HepG2 (cell line): ENCODE measurements around the gene MYOCOS. TPM values are rescaled to one million over a fixed set of nuclear protein-coding genes. Genes with fewer than 3 reads are reported as not detected.

Experiments
- ATAC-seq: fragments of 200-7000 bp; cut with Tn5 transposase; 3 replicates; pipeline ENCODE4 v1.9.1; 2020; ENCODE audit warnings: mild to moderate bottlenecking, moderate library complexity
- BruUV-seq: library from RNA; stranded (reverse); fragments of 400-500 nt; replicated peaks from 2 replicates; lab custom pipeline; 2021; lab: Mats Ljungman, UMichigan
- CTCF ChIA-PET: fragments of 300-600 bp; formaldehyde crosslinking; extraction: SDS; loops from one replicate; lab custom pipeline; 2021; ENCODE audit warnings: low total read pairs, inconsistent platforms, low intra/inter-chr PET ratio; lab: Yijun Ruan, JAX
- POLR2A ChIA-PET: fragments of 350-600 bp; sonication (Branson Sonifier 250); formaldehyde crosslinking; loops from one replicate; lab custom pipeline; 2020; ENCODE audit warnings: antibody characterized with exemption, inconsistent platforms; lab: Yijun Ruan, JAX
- DNase-seq: peaks from one replicate; pipeline ENCODE4 v3.0.0-alpha.2; 2015; ENCODE audit warnings: low spot score
- FAIRE-seq: peaks from 3 replicates; lab custom pipeline; 2011; peaks lifted over from hg19 to GRCh38; lab: Jason Lieb, UNC
- H2AFZ ChIP-seq: one replicate; pipeline ENCODE4 v1.6.1; 2011; ENCODE audit warnings: low read length, inconsistent platforms
- H3K27ac ChIP-seq: fragments of 300-600 bp; 3 replicates; pipeline ENCODE4 v1.8.0; 2011; ENCODE audit warnings: mixed run types, mild to moderate bottlenecking, mixed read lengths, low read length, inconsistent platforms; ENCODE audit not compliant: insufficient read depth; ENCODE audit errors: extremely low read length
- H3K27me3 ChIP-seq, 2 experiments: fragments of 200-600 bp in 1 of 2; 2 replicates in 1 of 2; 3 replicates in 1 of 2; pipeline versions ENCODE4 v1.6.0 to v1.8.0; 2011; ENCODE audit warnings: low read length in 2 of 2, mild to moderate bottlenecking in 2 of 2, moderate library complexity in 2 of 2, inconsistent platforms in 1 of 2; ENCODE audit not compliant: insufficient read depth in 2 of 2, control insufficient read depth in 1 of 2
- H3K36me3 ChIP-seq, 2 experiments: fragments of 200-600 bp in 1 of 2; replicated peaks in 1 of 2; 2 replicates in 1 of 2; 3 replicates in 1 of 2; pipeline versions ENCODE4 v1.5.1 to v1.8.0; 2011; ENCODE audit warnings: low read length in 2 of 2, inconsistent platforms in 1 of 2; ENCODE audit not compliant: insufficient read depth in 2 of 2, control insufficient read depth in 1 of 2
- H3K4me1 ChIP-seq: 2 replicates; pipeline ENCODE4 v1.5.1; 2012; ENCODE audit warnings: low read length, inconsistent platforms; ENCODE audit not compliant: insufficient read depth
- H3K4me2 ChIP-seq: 2 replicates; pipeline ENCODE4 v1.6.0; 2011; ENCODE audit warnings: low read depth, low read length, inconsistent platforms
- H3K4me3 ChIP-seq, 3 experiments: fragments of 200-600 bp in 1 of 3; sonication (generic), shearing (Covaris generic) in 1 of 3; replicated peaks in 1 of 3; 2 replicates each; pipeline ENCODE4 v1.5.1; 2011 to 2016; ENCODE audit warnings: low read length in 3 of 3, inconsistent platforms in 2 of 3, low read depth in 2 of 3, mild to moderate bottlenecking in 2 of 3, control low read depth in 1 of 3, mixed read lengths in 1 of 3; ENCODE audit not compliant: insufficient read depth in 1 of 3
- H3K79me2 ChIP-seq: one replicate; pipeline ENCODE4 v1.6.1; 2011; ENCODE audit warnings: low read length, inconsistent platforms; ENCODE audit not compliant: insufficient read depth
- H3K9ac ChIP-seq: 2 replicates; pipeline ENCODE4 v1.6.0; 2011; ENCODE audit warnings: mild to moderate bottlenecking, low read depth, low read length, inconsistent platforms; ENCODE audit not compliant: insufficient read depth
- H3K9me3 ChIP-seq: 2 replicates; pipeline ENCODE4 v1.5.1; 2012; ENCODE audit warnings: mild to moderate bottlenecking, low read length
- H4K20me1 ChIP-seq: 2 replicates; pipeline ENCODE4 v1.6.0; 2011; ENCODE audit warnings: inconsistent platforms, mild to moderate bottlenecking, low read length, moderate library complexity; ENCODE audit not compliant: insufficient read depth
- WGBS: methylation state at CpG from one replicate; pipeline ENCODE4 v1.1.6; 2017; ENCODE audit warnings: low lambda C conversion rate; 5-methylcytosine and 5-hydroxymethylcytosine counted together
- in situ Hi-C: cut with HindIII; loops from 2 replicates; pipeline ENCODE4 v1.10.0; 2017; ENCODE audit warnings: low pct_unique_long_range_greater_than_20kb; ENCODE audit not compliant: extremely low pct_ligation_motif_present
- intact Hi-C: fragments of 100-400 bp; cut with micrococcal nuclease; formaldehyde crosslinking; loops from one replicate; pipeline ENCODE4 v1.10.0; 2022; ENCODE audit not compliant: unreplicated experiment
- polyA plus RNA-seq, 8 experiments: library from polyadenylated mRNA; depleted of rRNA in 3 of 8; stranded (reverse) in 7 of 8; unstranded in 1 of 8; fragments of >200 nt; fragmentation: Illumina TruSeq in 4 of 8; extraction: Trizol in 4 of 8; gene quantifications; 2 replicates each; pipeline versions ENCODE4 v1.2.1 to v1.2.3, GENCODE V29; 2011 to 2016; ENCODE audit warnings: low read depth in 4 of 8, missing spikeins in 1 of 8, mixed read lengths in 1 of 8; ENCODE audit not compliant: insufficient read depth in 1 of 8
- total RNA-seq, 5 experiments: library from RNA; depleted of rRNA; stranded (reverse); fragments of >200 nt; fragmentation: Illumina TruSeq; extraction: Trizol; gene quantifications; 2 replicates each; pipeline ENCODE4 v1.2.3, GENCODE V29; 2016; ENCODE audit warnings: low read depth in 1 of 5
- TF ChIP-seq, protein P1 (sequence below): sonication (generic); formaldehyde crosslinking; IDR thresholded peaks from 2 replicates; pipeline ENCODE4 v1.4.0; 2020; ENCODE audit warnings: missing genetic modification reagents
- TF ChIP-seq, protein P2 (sequence below): sonication (generic); formaldehyde crosslinking; IDR thresholded peaks from 2 replicates; pipeline ENCODE4 v1.5.0; 2020; ENCODE audit warnings: missing genetic modification reagents

MYOCOS gene
- total and polyA plus RNA-seq, 2 of the 13 experiments (the other 11 are each of a cell fraction or from before 2014, with no cell fraction given), result not detected

DNA sequence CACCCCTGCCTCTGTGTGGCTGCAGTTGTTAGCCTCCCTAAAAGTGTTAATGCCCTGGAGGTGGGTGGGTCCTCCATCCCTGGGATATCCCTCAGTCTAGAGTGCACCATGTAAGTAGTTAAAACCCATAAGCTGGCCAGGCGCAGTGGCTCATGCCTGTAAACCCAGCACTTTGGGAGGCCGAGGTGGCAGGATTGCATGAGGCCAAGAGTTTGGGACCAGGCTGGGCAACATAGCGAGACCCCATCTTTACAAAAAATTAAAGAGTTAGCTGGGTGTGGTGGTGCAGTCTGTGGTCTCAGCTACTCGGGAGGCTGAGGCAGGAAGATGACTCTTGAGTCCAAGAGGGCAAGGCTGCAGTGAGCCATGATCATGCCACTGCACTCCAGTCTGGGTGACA, 20.2 kb downstream of the MYOCOS start:
- FAIRE-seq, result no peak
- POLR2A ChIA-PET, result interaction anchor here (0.7 kb wide), 1 partner anchor 577 kb away, joined by 4 read pairs; no protein-coding TSS in a partner anchor
- no peak for DNase-seq
- Histone ChIP-seq H3K36me3 (no peaks in the 10 kb centered on the region), H3K4me2 (no peak overlapping the region), H3K4me3 (no peak overlapping the region), H2AFZ (no peak overlapping the region), H3K79me2 (no peaks in the 10 kb centered on the region), H4K20me1 (no peaks in the 10 kb centered on the region), H3K27ac (no peak overlapping the region), H3K4me1 (peaks cover 22% of the 10 kb centered on the region), H3K9me3 (no peaks in the 10 kb centered on the region), H3K27me3 (0 out of 5 replicates have a peak, but pooled peaks cover 0 to 3% of the 10 kb centered on the region in 2 experiments), H3K9ac (no peak overlapping the region)
- in situ Hi-C loops, result loop anchor here (10.0 kb wide), 2 partner anchors 73 to 343 kb away; no protein-coding TSS in a partner anchor
- 18% methylated on average over 4 of the region's 4 CpGs for WGBS
- CTCF ChIA-PET, result no interaction called here
- no TSS peak for BruUV-seq
- TF ChIP-seq, protein P1, sequence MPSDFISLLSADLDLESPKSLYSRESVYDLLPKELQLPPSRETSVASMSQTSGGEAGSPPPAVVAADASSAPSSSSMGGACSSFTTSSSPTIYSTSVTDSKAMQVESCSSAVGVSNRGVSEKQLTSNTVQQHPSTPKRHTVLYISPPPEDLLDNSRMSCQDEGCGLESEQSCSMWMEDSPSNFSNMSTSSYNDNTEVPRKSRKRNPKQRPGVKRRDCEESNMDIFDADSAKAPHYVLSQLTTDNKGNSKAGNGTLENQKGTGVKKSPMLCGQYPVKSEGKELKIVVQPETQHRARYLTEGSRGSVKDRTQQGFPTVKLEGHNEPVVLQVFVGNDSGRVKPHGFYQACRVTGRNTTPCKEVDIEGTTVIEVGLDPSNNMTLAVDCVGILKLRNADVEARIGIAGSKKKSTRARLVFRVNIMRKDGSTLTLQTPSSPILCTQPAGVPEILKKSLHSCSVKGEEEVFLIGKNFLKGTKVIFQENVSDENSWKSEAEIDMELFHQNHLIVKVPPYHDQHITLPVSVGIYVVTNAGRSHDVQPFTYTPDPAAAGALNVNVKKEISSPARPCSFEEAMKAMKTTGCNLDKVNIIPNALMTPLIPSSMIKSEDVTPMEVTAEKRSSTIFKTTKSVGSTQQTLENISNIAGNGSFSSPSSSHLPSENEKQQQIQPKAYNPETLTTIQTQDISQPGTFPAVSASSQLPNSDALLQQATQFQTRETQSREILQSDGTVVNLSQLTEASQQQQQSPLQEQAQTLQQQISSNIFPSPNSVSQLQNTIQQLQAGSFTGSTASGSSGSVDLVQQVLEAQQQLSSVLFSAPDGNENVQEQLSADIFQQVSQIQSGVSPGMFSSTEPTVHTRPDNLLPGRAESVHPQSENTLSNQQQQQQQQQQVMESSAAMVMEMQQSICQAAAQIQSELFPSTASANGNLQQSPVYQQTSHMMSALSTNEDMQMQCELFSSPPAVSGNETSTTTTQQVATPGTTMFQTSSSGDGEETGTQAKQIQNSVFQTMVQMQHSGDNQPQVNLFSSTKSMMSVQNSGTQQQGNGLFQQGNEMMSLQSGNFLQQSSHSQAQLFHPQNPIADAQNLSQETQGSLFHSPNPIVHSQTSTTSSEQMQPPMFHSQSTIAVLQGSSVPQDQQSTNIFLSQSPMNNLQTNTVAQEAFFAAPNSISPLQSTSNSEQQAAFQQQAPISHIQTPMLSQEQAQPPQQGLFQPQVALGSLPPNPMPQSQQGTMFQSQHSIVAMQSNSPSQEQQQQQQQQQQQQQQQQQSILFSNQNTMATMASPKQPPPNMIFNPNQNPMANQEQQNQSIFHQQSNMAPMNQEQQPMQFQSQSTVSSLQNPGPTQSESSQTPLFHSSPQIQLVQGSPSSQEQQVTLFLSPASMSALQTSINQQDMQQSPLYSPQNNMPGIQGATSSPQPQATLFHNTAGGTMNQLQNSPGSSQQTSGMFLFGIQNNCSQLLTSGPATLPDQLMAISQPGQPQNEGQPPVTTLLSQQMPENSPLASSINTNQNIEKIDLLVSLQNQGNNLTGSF, result no peak
- TF ChIP-seq, protein P2, sequence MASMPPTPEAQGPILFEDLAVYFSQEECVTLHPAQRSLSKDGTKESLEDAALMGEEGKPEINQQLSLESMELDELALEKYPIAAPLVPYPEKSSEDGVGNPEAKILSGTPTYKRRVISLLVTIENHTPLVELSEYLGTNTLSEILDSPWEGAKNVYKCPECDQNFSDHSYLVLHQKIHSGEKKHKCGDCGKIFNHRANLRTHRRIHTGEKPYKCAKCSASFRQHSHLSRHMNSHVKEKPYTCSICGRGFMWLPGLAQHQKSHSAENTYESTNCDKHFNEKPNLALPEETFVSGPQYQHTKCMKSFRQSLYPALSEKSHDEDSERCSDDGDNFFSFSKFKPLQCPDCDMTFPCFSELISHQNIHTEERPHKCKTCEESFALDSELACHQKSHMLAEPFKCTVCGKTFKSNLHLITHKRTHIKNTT (CRISPR knock-in tag), result no peak
- ATAC-seq, result no peak
- intact Hi-C loops, result loop anchor here (10.0 kb wide), 1 partner anchor 143 kb away; the partner anchor contains the start of gene METTL13
